ENCODE measurements around the gene GREB1. TPM values are rescaled to one million over a fixed set of nuclear protein-coding genes. Genes with fewer than 3 reads are reported as not detected.

The GREB1 gene
- total RNA-seq, 4 donors from 2014 or later: 0.20 to 2.6 (median 1.5) TPM

DNA sequence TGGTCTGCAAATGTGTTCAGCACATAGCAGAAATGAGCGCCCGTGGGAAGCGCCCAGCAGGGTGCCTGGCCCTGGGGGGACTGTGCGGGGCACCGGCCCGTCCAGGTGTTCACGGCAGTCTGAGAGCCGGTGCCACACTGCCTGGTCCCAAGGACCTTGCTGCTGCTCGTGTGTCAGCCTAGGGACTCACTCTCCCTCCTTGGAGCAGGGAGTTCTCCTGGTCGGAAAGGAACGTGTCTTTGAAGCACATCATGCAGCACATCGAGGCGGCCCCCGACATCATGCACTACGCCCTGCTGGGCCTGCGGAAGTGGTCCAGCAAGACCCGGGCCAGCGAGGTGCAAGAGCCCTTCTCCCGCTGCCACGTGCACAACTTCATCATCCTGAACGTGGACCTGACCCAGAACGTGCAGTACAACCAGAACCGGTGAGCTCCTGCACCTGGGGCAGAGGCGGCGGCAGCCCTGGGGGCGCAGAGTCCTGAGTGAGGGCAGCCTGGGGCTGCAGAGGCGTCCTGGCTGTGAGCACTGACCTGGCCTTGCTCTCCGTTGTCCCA lies 100.2 kb downstream of the GREB1 start:
- intact Hi-C loops (cut with DNase I; ENCODE audit: low total_unique reads) (no loop called here), in situ Hi-C loops (cut with MboI; ENCODE audit: low pct_ligation_motif_present in 1 of 4, low pct_unique_long_range_greater_than_20kb in 1 of 4, low sequenced_read_pairs in 3 of 4) (no loop called here)
- 91 to 97% methylated on average over 6 to 27 of the region's 28 CpGs for WGBS, 2 donors (ENCODE audit: low coverage in 1 of 2)
- H3K27me3 ChIP-seq: no peaks in the 10 kb centered on the region
- DNase-seq: no peak
- H3K9me3 ChIP-seq: no peaks in the 10 kb centered on the region
- no peaks in the 10 kb centered on the region for H3K4me1 ChIP-seq
- TF ChIP-seq EP300 (IDR thresholded peaks at IDR 0.05; ENCODE audit: low read depth) (no peak), POLR2A (IDR thresholded peaks at IDR 0.05) (no peak), POLR2AphosphoS5 (IDR thresholded peaks at IDR 0.05) (no peak)
- TF ChIP-seq, protein P1, sequence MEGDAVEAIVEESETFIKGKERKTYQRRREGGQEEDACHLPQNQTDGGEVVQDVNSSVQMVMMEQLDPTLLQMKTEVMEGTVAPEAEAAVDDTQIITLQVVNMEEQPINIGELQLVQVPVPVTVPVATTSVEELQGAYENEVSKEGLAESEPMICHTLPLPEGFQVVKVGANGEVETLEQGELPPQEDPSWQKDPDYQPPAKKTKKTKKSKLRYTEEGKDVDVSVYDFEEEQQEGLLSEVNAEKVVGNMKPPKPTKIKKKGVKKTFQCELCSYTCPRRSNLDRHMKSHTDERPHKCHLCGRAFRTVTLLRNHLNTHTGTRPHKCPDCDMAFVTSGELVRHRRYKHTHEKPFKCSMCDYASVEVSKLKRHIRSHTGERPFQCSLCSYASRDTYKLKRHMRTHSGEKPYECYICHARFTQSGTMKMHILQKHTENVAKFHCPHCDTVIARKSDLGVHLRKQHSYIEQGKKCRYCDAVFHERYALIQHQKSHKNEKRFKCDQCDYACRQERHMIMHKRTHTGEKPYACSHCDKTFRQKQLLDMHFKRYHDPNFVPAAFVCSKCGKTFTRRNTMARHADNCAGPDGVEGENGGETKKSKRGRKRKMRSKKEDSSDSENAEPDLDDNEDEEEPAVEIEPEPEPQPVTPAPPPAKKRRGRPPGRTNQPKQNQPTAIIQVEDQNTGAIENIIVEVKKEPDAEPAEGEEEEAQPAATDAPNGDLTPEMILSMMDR (IDR thresholded peaks at IDR 0.05): no peak
- H3K36me3 ChIP-seq: no peaks in the 10 kb centered on the region
- H3K27ac ChIP-seq: no peak overlapping the region
- H3K4me3 ChIP-seq: no peak overlapping the region

DNA sequence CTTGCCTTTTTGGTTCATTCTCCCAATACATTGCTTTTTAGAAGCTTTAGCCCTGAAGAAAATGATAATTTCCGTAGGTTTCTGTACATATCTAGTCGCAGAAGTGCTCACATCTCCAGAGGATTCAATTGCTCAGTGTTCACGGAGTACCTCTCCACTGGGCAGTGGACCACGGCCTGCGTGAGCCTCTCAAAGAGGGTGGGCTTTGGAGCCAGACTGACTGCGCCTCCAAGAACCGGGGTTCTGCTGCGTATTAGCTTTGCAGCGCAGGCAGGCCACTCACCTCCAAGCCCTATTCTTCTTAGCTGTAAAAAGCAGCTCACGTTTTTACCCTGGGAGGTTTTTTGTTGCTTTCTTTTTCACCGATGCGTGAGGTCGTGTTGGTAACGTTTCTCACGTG lies 100.7 kb downstream of the GREB1 start:
- no peaks in the 10 kb centered on the region for H3K4me1 ChIP-seq
- H3K36me3 ChIP-seq: no peaks in the 10 kb centered on the region
- in situ Hi-C loops (cut with MboI; ENCODE audit: low pct_ligation_motif_present in 1 of 4, low pct_unique_long_range_greater_than_20kb in 1 of 4, low sequenced_read_pairs in 3 of 4) (no loop called here), intact Hi-C loops (cut with DNase I; ENCODE audit: low total_unique reads) (no loop called here)
- no peak overlapping the region for H3K27ac ChIP-seq
- H3K27me3 ChIP-seq: no peaks in the 10 kb centered on the region
- no peak for DNase-seq
- H3K9me3 ChIP-seq: no peaks in the 10 kb centered on the region
- no peak overlapping the region for H3K4me3 ChIP-seq
- 93 to 95% methylated on average over 7 to 15 of the region's 15 CpGs for WGBS, 2 donors (ENCODE audit: low coverage in 1 of 2)
- TF ChIP-seq POLR2AphosphoS5 (IDR thresholded peaks at IDR 0.05) (no peak), EP300 (IDR thresholded peaks at IDR 0.05; ENCODE audit: low read depth) (no peak), POLR2A (IDR thresholded peaks at IDR 0.05) (no peak)
- TF ChIP-seq, protein P1 (IDR thresholded peaks at IDR 0.05): no peak

DNA sequence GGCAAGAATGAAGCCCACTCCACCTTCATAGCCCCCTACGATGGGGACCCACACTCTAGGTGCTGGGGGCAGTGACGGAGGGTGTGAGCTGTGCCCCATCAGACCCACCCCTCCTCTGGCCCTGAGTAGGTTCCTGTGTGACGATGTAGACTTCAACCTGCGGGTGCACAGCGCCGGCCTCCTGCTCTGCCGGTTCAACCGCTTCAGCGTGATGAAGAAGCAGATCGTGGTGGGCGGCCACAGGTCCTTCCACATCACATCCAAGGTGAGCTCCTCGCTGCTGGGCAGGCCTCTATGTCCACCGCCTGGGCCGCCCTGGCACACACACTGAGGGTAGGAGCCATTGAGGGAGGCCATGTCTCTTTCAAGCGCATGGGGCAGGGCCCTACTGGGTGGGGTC lies 101.3 kb downstream of the GREB1 start:
- no peaks in the 10 kb centered on the region for H3K4me1 ChIP-seq
- intact Hi-C loops (cut with DNase I; ENCODE audit: low total_unique reads) (no loop called here), in situ Hi-C loops (cut with MboI; ENCODE audit: low pct_ligation_motif_present in 1 of 4, low pct_unique_long_range_greater_than_20kb in 1 of 4, low sequenced_read_pairs in 3 of 4) (no loop called here)
- DNase-seq: no peak
- no peak overlapping the region for H3K27ac ChIP-seq
- H3K36me3 ChIP-seq: no peaks in the 10 kb centered on the region
- H3K4me3 ChIP-seq: no peak overlapping the region
- WGBS, 2 donors (ENCODE audit: low coverage in 1 of 2): 92% methylated on average over 15 of the region's 15 CpGs; no CpG with 5 or more reads in 1 of the 2 donors
- no peaks in the 10 kb centered on the region for H3K27me3 ChIP-seq
- no peaks in the 10 kb centered on the region for H3K9me3 ChIP-seq
- TF ChIP-seq EP300 (IDR thresholded peaks at IDR 0.05; ENCODE audit: low read depth) (no peak), POLR2A (IDR thresholded peaks at IDR 0.05) (no peak), POLR2AphosphoS5 (IDR thresholded peaks at IDR 0.05) (no peak)
- TF ChIP-seq, protein P1 (IDR thresholded peaks at IDR 0.05): no peak

DNA sequence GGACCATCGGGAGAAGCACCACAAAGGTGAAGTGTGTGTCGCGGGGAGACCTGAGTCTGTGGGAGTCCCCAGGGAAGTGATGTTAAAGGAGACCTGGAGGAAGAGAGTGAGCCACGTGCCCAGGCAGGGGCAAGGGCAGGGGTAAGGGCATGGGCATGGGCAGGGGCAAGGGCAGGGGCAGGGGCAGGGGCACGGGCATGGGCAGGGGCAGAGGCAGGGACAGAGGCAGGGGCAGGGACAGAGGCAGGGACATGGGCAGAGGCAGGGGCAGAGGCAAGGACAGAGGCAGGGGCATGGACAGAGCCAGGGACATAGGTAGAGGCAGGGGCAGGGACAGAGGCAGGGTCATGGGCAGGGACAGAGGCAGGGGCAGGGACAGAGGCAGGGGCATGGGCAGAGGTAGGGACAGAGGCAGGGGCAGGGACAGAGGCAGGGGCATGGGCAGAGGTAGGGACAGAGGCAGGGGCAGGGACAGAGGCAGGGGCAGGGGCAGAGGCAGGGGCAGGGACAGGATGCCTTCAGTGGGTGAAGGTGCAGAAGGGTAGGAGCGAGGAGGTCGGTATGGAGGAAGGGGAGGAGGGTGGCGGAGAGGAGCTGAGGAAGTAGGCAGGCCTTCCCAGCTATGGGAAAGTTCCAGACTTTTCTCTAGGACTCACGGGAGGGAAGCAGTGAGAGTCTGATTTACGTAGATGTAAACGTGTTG lies 102.9 kb downstream of the GREB1 start:
- Histone ChIP-seq H3K27me3 (no peaks in the 10 kb centered on the region), H3K9me3 (no peaks in the 10 kb centered on the region), H3K36me3 (no peaks in the 10 kb centered on the region), H3K4me1 (no peaks in the 10 kb centered on the region), H3K27ac (no peak overlapping the region), H3K4me3 (no peak overlapping the region)
- 47 to 72% methylated on average over 4 to 11 of the region's 11 CpGs for WGBS, 2 donors (ENCODE audit: low coverage in 1 of 2)
- DNase-seq: no peak
- in situ Hi-C loops (cut with MboI; ENCODE audit: low pct_ligation_motif_present in 1 of 4, low pct_unique_long_range_greater_than_20kb in 1 of 4, low sequenced_read_pairs in 3 of 4): no loop called here
- TF ChIP-seq, protein P1 (IDR thresholded peaks at IDR 0.05): no peak
- intact Hi-C loops (cut with DNase I; ENCODE audit: low total_unique reads): no loop called here
